ENCODE measurements around the gene NEUROG2.
"Not testable (repeated sequence)": the region's sequence is repeated elsewhere in the genome, so short reads cannot be mapped to it uniquely, and the experiment has no call there.

NEUROG2 gene

GRCh38 chr4:112502871-112503270, 13.1 kb downstream of the NEUROG2 start:
- H3K4me3 ChIP-seq = no peak overlapping the region
- in situ Hi-C loops (cut with MboI; ENCODE audit: low sequenced_read_pairs) = no loop called here
- DNase-seq (ENCODE audit: low spot score in 2 of 2) = no peak
- no peaks in the 10 kb centered on the region for H3K9me3 ChIP-seq
- no peaks in the 10 kb centered on the region for H3K4me1 ChIP-seq
- H3K36me3 ChIP-seq (replicated peaks) = no peaks in the 10 kb centered on the region
- peaks cover 2% of the 10 kb centered on the region; the same call in 1 of the 2 replicates for H3K27me3 ChIP-seq (ENCODE audit: low read depth)

- in situ Hi-C loops (cut with MboI; ENCODE audit: low sequenced_read_pairs) = no loop called here
- no peaks in the 10 kb centered on the region for H3K4me1 ChIP-seq
- peaks cover 12% of the 10 kb centered on the region; the same call in 1 of the 2 replicates for H3K9me3 ChIP-seq
- DNase-seq (ENCODE audit: low spot score in 2 of 2) = no peak
- H3K36me3 ChIP-seq (replicated peaks) = no peaks in the 10 kb centered on the region
- no peaks in the 10 kb centered on the region for H3K27me3 ChIP-seq (ENCODE audit: low read depth)
- no peak overlapping the region for H3K4me3 ChIP-seq
These were observed 23.7 kb downstream of the NEUROG2 start for GRCh38 chr4:112492321-112492720.

DNA sequence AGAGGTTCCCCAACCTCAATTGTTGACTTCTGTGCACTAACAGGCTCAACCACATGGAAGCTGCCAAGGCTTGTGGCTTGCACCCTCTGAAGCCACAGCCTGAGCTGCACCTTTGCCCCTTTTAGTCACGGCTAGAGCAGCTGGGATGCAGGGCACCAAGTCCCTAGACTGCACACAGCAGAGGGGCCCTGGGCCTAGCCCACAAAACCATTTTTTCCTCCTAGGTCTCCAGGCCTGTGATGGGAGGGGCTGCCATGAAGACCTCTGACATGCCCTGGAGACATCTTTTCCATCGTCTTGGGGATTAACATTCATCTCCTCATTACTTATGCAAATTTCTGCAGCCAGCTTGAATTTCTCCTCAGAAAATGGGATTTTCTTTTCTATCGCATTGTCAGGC, 25.2 kb downstream of the NEUROG2 start:
- H3K27me3 ChIP-seq (ENCODE audit: low read depth); H3K36me3 ChIP-seq (replicated peaks); H3K4me1 ChIP-seq; in situ Hi-C loops (cut with MboI; ENCODE audit: low sequenced_read_pairs); DNase-seq (ENCODE audit: low spot score in 2 of 2); H3K4me3 ChIP-seq: not testable (repeated sequence)
- peaks cover 12% of the 10 kb centered on the region; the same call in 1 of the 2 replicates for H3K9me3 ChIP-seq

- Histone ChIP-seq H3K4me1 (no peaks in the 10 kb centered on the region), H3K9me3 (peaks cover 11% of the 10 kb centered on the region; the same call in 1 of the 2 replicates), H3K36me3 (replicated peaks) (no peaks in the 10 kb centered on the region), H3K27me3 (ENCODE audit: low read depth) (no peaks in the 10 kb centered on the region), H3K4me3 (no peak overlapping the region)
- DNase-seq (ENCODE audit: low spot score in 2 of 2) = no peak
- in situ Hi-C loops (cut with MboI; ENCODE audit: low sequenced_read_pairs) = no loop called here
These were observed 30.1 kb downstream of the NEUROG2 start for GRCh38 chr4:112485930-112486329.

GRCh38 chr4:112473985-112474384, 42.0 kb downstream of the NEUROG2 start:
- Histone ChIP-seq H3K4me1 (no peaks in the 10 kb centered on the region), H3K9me3 (0 out of 2 replicates have a peak, but pooled peaks cover 3% of the 10 kb centered on the region), H3K27me3 (ENCODE audit: low read depth) (no peaks in the 10 kb centered on the region), H3K36me3 (replicated peaks) (no peaks in the 10 kb centered on the region), H3K4me3 (no peak overlapping the region)
- in situ Hi-C loops (cut with MboI; ENCODE audit: low sequenced_read_pairs) = no loop called here
- DNase-seq (ENCODE audit: low spot score in 2 of 2) = no peak

DNA sequence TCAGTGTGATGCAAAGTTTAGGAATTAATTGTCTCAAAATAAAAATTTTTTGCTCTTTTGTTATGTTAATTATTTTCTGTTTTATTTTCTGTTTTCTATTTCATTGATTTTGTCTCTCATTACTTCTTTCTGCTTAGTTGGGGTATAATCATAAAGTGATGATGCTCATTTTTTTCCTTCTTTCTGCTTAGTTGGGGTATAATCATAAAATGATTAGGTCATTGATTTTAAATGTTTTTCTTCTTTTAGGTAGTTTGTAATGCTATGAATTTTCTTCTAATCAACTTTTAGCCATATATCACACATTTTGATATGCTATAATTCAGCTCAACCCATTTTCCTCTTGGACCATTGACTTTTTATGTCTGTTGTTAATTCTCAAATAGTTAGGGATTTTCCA, 43.7 kb downstream of the NEUROG2 start:
- no peak for DNase-seq (ENCODE audit: low spot score in 2 of 2)
- H3K4me3 ChIP-seq = no peak overlapping the region
- H3K9me3 ChIP-seq = 0 out of 2 replicates have a peak, but pooled peaks cover 3% of the 10 kb centered on the region
- in situ Hi-C loops (cut with MboI; ENCODE audit: low sequenced_read_pairs) = no loop called here
- H3K36me3 ChIP-seq (replicated peaks) = no peaks in the 10 kb centered on the region
- no peaks in the 10 kb centered on the region for H3K4me1 ChIP-seq
- H3K27me3 ChIP-seq (ENCODE audit: low read depth) = no peaks in the 10 kb centered on the region

Measured in HAP-1 (cell line).